Measurements from ENCODE around the gene FRMPD4.

Gene FRMPD4

DNA sequence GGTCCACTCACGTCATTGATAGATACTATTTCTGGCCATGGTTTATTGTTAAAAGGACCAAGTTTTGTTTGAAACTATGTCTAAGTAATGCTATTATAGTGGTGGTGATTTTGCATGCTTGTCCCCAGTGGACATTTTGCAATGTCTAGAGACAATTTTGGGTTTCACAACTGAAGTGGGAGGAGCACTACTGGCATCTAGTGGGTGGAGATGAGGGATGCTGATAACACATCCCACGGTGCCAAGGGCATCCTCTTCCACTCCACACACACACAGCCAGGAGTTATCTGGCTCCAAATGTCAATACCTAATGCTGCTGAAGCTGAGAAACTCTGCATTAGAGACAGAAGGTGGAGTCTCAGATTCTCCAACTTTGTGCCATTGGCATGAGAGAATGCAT, 131.2 kb downstream of the FRMPD4 start:
- TF ChIP-seq FOXA1 (IDR thresholded peaks at IDR 0.05) (no peak), HDGF (IDR thresholded peaks at IDR 0.05; ENCODE audit: borderline replicate concordance) (no peak), FOXM1 (IDR thresholded peaks at IDR 0.05; ENCODE audit: borderline replicate concordance) (no peak), NFRKB (IDR thresholded peaks at IDR 0.05) (no peak), BHLHE40 (IDR thresholded peaks at IDR 0.05; ENCODE audit: borderline replicate concordance) (no peak), PKNOX1 (IDR thresholded peaks at IDR 0.05) (no peak), ARNT (IDR thresholded peaks at IDR 0.05) (no peak), SUZ12 (IDR thresholded peaks at IDR 0.05) (no peak), ZNF384 (IDR thresholded peaks at IDR 0.05) (no peak), FOXK2 (IDR thresholded peaks at IDR 0.05) (no peak), SP1 (IDR thresholded peaks at IDR 0.05) (no peak), CTBP1 (IDR thresholded peaks at IDR 0.05; ENCODE audit: borderline replicate concordance) (no peak), ELF4 (IDR thresholded peaks at IDR 0.05) (no peak), TARDBP (IDR thresholded peaks at IDR 0.05) (no peak), LEF1 (IDR thresholded peaks at IDR 0.05; ENCODE audit: borderline replicate concordance) (no peak), L3MBTL2 (conservative IDR thresholded peaks at IDR 0.05) (no peak)
- CTCF ChIA-PET: no interaction called here
- POLR2A ChIA-PET: no interaction called here
- no peak for DNase-seq (ENCODE audit: extremely low spot score)

DNA sequence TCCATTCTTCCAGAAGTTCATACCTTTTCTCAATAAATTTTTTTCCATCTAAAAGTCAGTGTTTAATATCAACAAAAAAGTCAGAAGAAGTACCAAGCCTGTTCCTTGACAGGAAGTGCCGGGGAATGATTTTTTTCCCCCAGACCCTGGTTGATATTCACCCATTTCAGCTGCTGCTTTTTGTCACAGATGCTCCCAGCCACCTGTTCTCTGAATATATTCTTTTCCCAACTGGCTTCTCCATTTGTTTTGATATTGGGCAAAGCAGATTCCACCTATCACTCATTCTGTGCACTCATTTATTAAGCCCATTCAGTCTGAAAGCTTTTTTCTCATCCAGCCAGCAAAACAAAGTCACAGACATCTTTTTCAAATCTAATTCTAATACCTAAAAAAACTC, 139.9 kb downstream of the FRMPD4 start:
- CTCF ChIA-PET: no interaction called here
- TF ChIP-seq ELF4 (IDR thresholded peaks at IDR 0.05): no peak
- TF ChIP-seq FOXK2 (IDR thresholded peaks at IDR 0.05): no peak
- TF ChIP-seq L3MBTL2 (conservative IDR thresholded peaks at IDR 0.05): no peak
- no peak for TF ChIP-seq BHLHE40 (IDR thresholded peaks at IDR 0.05; ENCODE audit: borderline replicate concordance)
- TF ChIP-seq CTBP1 (IDR thresholded peaks at IDR 0.05; ENCODE audit: borderline replicate concordance): no peak
- TF ChIP-seq FOXM1 (IDR thresholded peaks at IDR 0.05; ENCODE audit: borderline replicate concordance): no peak
- TF ChIP-seq LEF1 (IDR thresholded peaks at IDR 0.05; ENCODE audit: borderline replicate concordance): no peak
- TF ChIP-seq HDGF (IDR thresholded peaks at IDR 0.05; ENCODE audit: borderline replicate concordance): no peak
- no peak for TF ChIP-seq SP1 (IDR thresholded peaks at IDR 0.05)
- TF ChIP-seq FOXA1 (IDR thresholded peaks at IDR 0.05): no peak
- no peak for TF ChIP-seq ZNF384 (IDR thresholded peaks at IDR 0.05)
- no peak for TF ChIP-seq NFRKB (IDR thresholded peaks at IDR 0.05)
- TF ChIP-seq ARNT (IDR thresholded peaks at IDR 0.05): no peak
- no peak for TF ChIP-seq SUZ12 (IDR thresholded peaks at IDR 0.05)
- POLR2A ChIA-PET: no interaction called here
- DNase-seq (ENCODE audit: extremely low spot score): no peak

DNA sequence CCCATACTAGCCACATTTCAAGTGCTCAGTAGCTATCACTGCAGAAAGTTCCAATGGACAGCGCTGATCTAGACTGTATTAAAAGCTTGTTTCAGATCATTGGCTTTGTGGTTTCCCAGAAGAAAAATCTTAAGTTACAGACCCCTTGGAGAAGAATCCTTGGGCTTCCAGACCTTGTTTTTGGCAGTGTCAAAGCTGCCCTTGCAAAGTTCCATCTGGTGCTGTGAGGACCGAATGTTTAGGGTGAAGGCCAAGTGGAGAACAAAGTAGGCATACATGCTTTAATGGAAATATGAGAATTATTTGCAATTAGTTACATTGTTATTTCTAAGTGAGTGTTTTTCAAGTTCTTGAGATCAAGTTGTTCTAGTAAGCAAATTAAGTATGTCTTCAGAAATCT, 144.7 kb downstream of the FRMPD4 start:
- no peak for DNase-seq (ENCODE audit: extremely low spot score)
- CTCF ChIA-PET: no interaction called here
- POLR2A ChIA-PET: interaction anchor here (0.6 kb wide), 1 partner anchor 1660 kb away, joined by 6 read pairs; no protein-coding TSS in a partner anchor
- TF ChIP-seq CTBP1 (IDR thresholded peaks at IDR 0.05; ENCODE audit: borderline replicate concordance): no peak
- no peak for TF ChIP-seq PKNOX1 (IDR thresholded peaks at IDR 0.05)
- TF ChIP-seq LEF1 (IDR thresholded peaks at IDR 0.05; ENCODE audit: borderline replicate concordance): no peak
- no peak for TF ChIP-seq FOXK2 (IDR thresholded peaks at IDR 0.05)

GRCh38 chrX:12292996-12293765, 154.9 kb downstream of the FRMPD4 start:
- TF ChIP-seq HDGF (IDR thresholded peaks at IDR 0.05; ENCODE audit: borderline replicate concordance) (no peak), FOXK2 (IDR thresholded peaks at IDR 0.05) (no peak), FOXM1 (IDR thresholded peaks at IDR 0.05; ENCODE audit: borderline replicate concordance) (no peak), ELF4 (IDR thresholded peaks at IDR 0.05) (no peak), CTBP1 (IDR thresholded peaks at IDR 0.05; ENCODE audit: borderline replicate concordance) (no peak), SP1 (IDR thresholded peaks at IDR 0.05) (no peak), ARNT (IDR thresholded peaks at IDR 0.05) (no peak), BHLHE40 (IDR thresholded peaks at IDR 0.05; ENCODE audit: borderline replicate concordance) (no peak), SUZ12 (IDR thresholded peaks at IDR 0.05) (no peak), L3MBTL2 (conservative IDR thresholded peaks at IDR 0.05) (no peak), LEF1 (IDR thresholded peaks at IDR 0.05; ENCODE audit: borderline replicate concordance) (no peak), NFRKB (IDR thresholded peaks at IDR 0.05) (no peak), TARDBP (IDR thresholded peaks at IDR 0.05) (no peak), ZNF384 (IDR thresholded peaks at IDR 0.05) (no peak), FOXA1 (IDR thresholded peaks at IDR 0.05) (no peak), PKNOX1 (IDR thresholded peaks at IDR 0.05) (no peak)
- ChIA-PET POLR2A (no interaction called here), CTCF (no interaction called here)
- DNase-seq (ENCODE audit: extremely low spot score): no peak

DNA sequence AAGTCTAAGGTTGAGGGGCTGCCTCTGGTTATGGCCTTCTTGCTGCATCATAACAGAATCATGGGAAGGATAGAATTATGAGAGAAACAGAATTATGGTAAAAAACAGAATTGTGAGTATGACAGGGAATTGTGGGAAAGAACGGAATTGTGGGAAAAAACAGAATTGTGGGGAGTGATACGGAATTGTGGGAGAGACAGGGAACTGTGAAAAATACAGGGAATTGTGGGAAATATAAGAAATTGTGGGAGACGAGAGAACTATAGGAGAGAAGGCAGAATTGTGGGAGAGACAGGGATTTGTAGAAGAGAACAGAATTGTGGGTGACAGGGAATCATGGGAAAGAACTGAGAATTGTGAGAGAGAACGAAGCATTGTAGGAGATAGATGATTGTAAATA, 159.1 kb downstream of the FRMPD4 start:
- no peak for DNase-seq (ENCODE audit: extremely low spot score)
- POLR2A ChIA-PET: no interaction called here
- no peak for TF ChIP-seq FOXK2 (IDR thresholded peaks at IDR 0.05)
- TF ChIP-seq SUZ12 (IDR thresholded peaks at IDR 0.05): no peak
- TF ChIP-seq LEF1 (IDR thresholded peaks at IDR 0.05; ENCODE audit: borderline replicate concordance): no peak
- no peak for TF ChIP-seq BHLHE40 (IDR thresholded peaks at IDR 0.05; ENCODE audit: borderline replicate concordance)
- no peak for TF ChIP-seq NFRKB (IDR thresholded peaks at IDR 0.05)
- TF ChIP-seq ZNF384 (IDR thresholded peaks at IDR 0.05): no peak
- no peak for TF ChIP-seq FOXA1 (IDR thresholded peaks at IDR 0.05)
- no peak for TF ChIP-seq PKNOX1 (IDR thresholded peaks at IDR 0.05)
- TF ChIP-seq SP1 (IDR thresholded peaks at IDR 0.05): no peak
- no peak for TF ChIP-seq ARNT (IDR thresholded peaks at IDR 0.05)
- no peak for TF ChIP-seq ELF4 (IDR thresholded peaks at IDR 0.05)
- no peak for TF ChIP-seq L3MBTL2 (conservative IDR thresholded peaks at IDR 0.05)
- TF ChIP-seq TARDBP (IDR thresholded peaks at IDR 0.05): no peak
- TF ChIP-seq CTBP1 (IDR thresholded peaks at IDR 0.05; ENCODE audit: borderline replicate concordance): no peak
- TF ChIP-seq HDGF (IDR thresholded peaks at IDR 0.05; ENCODE audit: borderline replicate concordance): no peak
- no peak for TF ChIP-seq FOXM1 (IDR thresholded peaks at IDR 0.05; ENCODE audit: borderline replicate concordance)
- CTCF ChIA-PET: no interaction called here

Measured in HEK293T (cell line).